GM10847 (cell line): Measurements from ENCODE around the gene IL6ST.

Source experiments
- POLR2A ChIP-seq: IDR thresholded peaks from 2 replicates; pipeline ENCODE4 v1.6.1; 2011; ENCODE audit not compliant: insufficient read length; ENCODE audit errors: extremely low read depth

Gene IL6ST

DNA sequence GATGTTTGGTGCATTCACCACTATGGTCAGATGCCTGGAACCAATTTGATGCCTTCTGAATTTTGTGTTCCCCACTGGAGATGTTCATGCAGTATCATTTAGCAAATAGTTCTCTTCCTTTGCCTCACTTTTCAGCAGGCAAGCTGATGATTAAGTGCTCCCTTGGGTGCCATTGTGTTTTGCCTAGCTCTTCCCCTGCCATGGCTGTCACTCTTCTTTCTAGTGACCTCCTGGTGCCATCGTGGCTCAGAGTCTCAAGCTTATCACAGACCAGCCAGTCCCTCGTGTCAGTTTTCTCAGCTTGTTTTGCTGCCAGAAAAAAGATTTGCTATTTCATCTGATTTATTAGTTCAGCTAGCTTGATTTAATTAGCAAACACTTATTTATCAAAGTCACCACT, 102.3 kb downstream of the IL6ST start:
- TF ChIP-seq POLR2A: no peak

GRCh38 chr5:55888205-55888604, 106.6 kb downstream of the IL6ST start:
- no peak for TF ChIP-seq POLR2A

GRCh38 chr5:55885359-55885758, 109.4 kb downstream of the IL6ST start:
- TF ChIP-seq POLR2A: no peak
